GM18909 (cell line): Measurements from ENCODE around the gene IGSF21.

Source experiments
- ATAC-seq: cut with Tn5 transposase; IDR thresholded peaks from one replicate; pipeline ENCODE4 v1.9.1; 2021; ENCODE audit warnings: mild to moderate bottlenecking; ENCODE audit not compliant: unreplicated experiment, poor library complexity

IGSF21 gene

DNA sequence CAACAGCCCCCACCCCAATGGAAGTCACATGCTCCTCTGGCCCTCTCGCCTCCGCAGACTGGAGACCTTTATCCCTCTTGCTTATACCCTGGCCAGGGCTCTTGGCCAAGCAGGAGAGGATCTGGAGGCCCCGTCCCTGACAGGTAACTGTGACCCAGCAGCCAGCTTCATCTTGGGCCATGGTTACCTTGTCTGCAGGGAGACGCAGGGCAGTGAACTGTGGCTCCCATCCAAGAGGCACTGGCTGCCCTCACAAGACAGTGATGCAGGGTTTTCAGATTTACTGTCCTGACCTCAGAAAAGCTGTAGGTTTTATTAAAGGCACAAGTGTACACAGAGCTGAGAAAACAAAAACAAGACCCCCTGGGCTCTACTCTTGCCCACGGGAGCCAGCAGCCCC lies 276.5 kb downstream of the IGSF21 start:
- ATAC-seq: no peak

GRCh38 chr1:18384471-18384870 lies 276.9 kb downstream of the IGSF21 start:
- no peak for ATAC-seq

DNA sequence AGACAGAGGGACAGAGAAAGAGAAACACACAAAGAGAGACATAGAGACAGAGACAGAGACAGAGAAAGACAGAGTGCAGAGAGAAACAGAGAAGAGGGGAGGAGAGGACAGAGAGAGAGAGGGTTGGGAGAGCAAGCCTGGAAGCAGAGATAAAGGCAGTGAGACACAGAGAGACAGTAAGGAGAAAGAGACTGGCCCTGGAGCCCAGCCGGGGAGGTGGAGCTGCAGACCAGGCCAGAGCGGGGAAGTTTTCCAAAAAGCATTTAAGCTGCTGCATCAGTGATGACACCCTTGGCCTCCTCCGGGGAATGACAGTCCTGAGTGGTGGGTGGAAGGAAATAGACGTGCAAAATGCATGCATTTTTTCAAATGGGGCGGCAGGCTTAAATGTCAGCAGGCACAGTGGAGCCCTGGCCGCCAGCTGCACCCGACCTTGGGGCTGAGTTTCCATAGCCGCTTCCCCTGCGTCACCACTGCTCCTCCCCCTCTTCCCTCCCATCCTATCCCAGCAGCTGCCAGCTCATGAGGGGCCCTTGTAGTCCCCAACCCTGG lies 277.7 kb downstream of the IGSF21 start:
- ATAC-seq: no peak

DNA sequence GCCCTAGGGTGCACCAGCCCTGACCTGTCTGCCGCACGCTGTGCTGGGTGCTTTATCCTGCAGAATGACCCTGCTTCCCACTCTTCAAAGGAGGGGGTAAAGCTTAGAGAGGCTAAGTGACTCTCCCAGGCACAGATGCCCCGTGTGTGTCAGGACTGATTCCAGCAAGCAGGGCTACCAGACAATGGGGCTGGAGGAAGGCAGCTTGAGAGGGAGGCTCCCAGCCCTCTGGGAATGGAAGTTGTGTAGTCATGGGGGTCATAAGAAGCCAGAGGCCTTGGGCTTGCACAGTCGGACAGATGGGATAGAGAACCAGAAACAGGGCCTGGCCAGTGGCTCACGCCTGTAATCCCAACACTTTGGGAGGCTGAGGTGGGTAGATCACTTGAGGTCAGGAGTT lies 279.0 kb downstream of the IGSF21 start:
- no peak for ATAC-seq

DNA sequence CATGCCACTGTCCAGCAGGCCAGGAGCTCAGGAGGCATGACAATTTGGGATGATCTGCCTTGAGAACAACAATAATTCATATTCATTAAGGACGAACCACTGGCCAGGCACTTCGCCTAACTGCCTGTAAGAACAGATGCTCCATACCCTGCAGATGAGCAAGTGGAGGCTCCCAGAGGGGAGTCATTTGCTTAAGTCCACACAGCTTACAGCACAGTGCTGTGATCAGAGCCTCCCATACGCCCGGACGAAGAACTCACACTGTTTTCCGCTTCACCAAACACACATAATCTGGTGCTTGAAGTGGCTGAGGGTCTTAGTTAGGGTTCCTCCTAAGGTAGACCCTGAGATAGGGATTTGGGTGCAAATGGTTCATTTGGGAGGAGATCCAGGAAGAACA lies 279.7 kb downstream of the IGSF21 start:
- ATAC-seq: no peak

- no peak for ATAC-seq
These were observed 283.4 kb downstream of the IGSF21 start for GRCh38 chr1:18390953-18391352.

- ATAC-seq: no peak
These were observed 287.1 kb downstream of the IGSF21 start for GRCh38 chr1:18394563-18395156.

GRCh38 chr1:18396247-18396980 lies 288.8 kb downstream of the IGSF21 start:
- no peak for ATAC-seq

- ATAC-seq: no peak
These were observed 290.0 kb downstream of the IGSF21 start for GRCh38 chr1:18397641-18398040.

GRCh38 chr1:18398791-18399530 lies 291.4 kb downstream of the IGSF21 start:
- ATAC-seq: no peak

DNA sequence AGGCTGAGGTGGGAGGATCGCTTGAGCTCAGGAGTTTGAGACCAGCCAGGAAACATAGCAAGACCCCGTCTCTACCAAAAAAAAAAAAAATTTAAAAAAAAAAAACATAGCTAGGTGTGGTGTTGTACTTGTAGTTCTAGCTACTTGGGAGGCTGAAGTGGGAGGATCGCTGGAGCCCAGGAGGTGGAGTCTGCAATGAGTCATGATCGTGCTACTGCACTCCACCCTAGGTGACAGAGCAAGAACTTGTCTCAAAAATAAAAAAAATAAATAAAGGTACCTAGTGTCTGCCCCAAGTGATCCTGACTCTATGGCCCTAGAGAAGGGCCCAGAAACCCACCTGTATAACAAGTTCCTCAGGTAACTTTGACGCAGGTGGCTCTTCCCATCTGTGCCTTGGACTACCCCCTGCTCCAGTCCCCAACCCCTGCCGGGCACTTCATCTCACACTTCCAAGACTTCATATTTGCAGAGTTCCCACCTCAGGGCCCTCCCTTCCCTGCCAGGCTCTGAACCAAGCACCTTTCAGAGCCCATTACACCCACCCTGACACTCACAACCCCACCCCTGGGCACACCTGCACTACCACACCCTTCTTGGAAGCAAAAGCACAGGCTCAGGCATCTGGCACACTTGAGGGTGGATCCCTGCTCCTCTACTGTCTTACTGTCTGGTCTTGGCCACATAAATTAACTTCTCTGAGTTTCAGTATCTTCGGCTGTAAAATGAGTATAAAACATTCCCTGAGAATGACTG lies 292.9 kb downstream of the IGSF21 start:
- no peak for ATAC-seq

DNA sequence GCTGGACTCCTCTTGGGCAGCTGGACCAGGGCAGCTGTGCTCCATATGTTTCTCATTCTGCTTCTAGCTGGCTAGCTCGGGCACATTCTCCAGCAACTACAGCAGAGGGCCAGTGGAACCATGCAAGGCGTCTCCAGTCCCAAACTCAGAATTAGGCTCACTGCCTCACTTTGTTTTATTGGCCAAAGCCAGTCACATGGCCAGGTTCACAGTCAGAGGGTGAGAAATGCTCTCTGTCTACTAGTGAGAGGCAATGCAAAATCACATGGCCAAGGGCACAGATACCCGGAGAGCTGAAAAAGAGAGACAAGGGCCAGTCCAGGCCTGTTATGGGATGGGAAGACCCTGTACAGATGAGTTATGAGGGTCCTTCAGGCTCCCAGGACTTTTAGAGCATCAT lies 294.3 kb downstream of the IGSF21 start:
- ATAC-seq: no peak

GRCh38 chr1:18404460-18404859 lies 296.9 kb downstream of the IGSF21 start:
- no peak for ATAC-seq

DNA sequence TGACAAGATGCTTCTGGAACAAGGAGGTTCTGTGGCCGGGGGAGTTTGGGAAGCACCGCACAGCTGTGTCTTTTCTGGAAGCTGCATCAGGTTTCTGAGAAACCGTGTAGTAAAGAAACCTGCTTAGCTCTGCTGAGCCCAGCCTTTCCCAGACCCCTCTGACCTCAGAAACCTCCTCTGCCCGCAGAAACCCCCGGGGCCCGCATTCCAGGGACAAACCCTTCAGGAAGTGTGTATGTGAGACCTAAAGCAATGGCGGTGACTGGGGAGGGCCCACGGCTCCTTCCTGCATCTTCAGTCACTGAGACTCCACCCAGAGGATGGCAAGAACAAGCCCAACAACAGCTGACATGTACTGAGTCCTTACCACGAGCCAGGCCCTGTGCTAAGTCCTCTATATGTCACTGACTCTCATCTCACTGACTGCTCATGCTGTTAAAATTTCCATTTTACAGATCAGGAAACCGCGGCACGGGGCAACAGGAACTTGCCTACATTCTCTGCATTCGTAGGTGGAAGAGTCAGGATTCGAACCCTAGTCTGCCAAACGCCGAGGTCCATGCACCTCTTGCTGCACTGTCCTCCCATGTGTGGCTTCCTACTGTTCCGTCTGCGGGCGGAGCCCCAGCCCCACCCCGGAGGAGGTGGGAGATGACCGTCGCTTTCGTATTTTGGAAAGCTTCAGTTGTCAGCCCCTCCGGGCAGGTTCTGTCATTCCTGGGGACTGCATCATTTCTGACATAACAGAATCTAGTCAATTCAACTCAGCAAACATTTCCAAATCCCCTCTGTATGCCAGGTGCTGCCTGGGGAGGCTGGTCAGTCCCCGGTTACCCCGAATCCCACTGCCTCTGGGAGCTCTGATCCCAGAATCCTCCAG lies 299.8 kb downstream of the IGSF21 start:
- ATAC-seq: no peak

DNA sequence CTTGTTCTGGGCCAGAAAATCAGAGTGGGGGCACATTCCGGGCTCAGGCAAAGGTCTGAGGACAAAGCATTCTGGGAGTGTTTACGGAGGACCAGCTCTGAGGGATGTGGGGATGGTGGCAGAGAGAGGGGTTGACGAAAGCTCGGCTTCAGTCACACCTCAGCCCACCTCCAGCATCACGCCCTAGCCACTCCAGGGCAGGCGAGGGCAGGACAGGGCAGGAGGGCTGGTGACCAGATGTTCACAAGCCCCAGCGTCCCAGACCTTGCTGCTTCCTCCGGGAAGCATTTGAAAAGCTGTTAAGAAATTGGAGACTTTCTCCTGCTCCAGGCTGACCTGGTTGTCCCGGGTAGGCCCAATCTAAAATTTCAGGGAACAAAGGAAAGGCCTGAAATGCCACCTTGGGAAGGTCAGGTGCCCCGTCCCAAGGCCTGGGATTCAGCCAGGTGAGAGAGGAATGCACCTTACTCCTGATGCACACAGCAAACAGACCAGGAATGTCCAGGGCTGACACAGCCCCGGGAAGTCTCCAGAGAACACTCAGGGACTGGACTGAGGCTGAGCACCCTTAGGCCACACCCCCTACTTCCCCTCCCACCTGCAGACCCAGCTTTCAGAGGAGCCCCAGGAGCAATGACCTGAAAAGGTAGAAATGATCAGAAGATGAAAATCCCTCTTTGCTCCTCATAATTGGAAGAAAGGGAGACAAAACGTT lies 301.2 kb downstream of the IGSF21 start:
- ATAC-seq: no peak

- ATAC-seq: no peak
These were observed 302.1 kb downstream of the IGSF21 start for GRCh38 chr1:18409609-18410237.

- ATAC-seq: no peak
These were observed 302.8 kb downstream of the IGSF21 start for GRCh38 chr1:18410407-18410806.

DNA sequence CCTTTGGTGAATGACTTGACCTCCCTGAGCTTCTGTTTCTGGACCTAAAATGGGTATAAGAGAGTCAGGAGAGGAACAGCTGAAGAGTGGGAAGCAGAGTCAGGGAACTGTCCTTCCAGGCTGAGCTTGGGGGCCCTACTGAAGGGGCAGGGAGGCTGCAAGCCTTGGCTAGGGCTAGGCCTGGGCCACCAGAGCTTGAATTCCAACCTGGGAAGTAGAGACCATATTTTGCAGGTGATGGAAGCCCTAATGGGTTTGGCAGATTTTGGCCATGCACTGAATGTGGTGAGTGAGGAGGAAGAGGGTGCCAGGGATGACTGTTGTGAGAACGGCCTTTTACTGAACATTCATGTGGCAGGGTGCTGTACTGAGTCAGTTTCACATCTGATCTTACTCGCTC lies 303.7 kb downstream of the IGSF21 start:
- no peak for ATAC-seq
